ENCODE data around the gene DOCK9.

DNA sequence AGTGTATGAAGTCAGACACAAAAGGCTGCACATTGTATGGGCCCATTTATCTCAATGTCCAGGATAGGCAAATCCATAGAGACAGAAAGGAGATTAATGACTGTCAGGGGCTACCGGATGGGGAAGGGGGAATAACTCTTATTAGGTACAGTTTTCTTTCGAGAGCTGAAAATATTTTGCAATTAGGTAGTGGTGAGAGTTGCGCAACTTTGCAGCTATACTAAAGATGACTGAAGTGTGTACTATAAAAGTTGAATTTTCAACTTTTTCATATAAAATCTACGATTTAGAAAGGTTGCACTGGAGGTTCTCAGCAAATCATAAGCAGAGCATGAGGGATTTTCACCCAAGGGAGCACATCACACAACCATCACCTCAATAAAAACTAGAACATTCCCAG, 209.3 kb downstream of the DOCK9 start:
- TF ChIP-seq, protein P1, sequence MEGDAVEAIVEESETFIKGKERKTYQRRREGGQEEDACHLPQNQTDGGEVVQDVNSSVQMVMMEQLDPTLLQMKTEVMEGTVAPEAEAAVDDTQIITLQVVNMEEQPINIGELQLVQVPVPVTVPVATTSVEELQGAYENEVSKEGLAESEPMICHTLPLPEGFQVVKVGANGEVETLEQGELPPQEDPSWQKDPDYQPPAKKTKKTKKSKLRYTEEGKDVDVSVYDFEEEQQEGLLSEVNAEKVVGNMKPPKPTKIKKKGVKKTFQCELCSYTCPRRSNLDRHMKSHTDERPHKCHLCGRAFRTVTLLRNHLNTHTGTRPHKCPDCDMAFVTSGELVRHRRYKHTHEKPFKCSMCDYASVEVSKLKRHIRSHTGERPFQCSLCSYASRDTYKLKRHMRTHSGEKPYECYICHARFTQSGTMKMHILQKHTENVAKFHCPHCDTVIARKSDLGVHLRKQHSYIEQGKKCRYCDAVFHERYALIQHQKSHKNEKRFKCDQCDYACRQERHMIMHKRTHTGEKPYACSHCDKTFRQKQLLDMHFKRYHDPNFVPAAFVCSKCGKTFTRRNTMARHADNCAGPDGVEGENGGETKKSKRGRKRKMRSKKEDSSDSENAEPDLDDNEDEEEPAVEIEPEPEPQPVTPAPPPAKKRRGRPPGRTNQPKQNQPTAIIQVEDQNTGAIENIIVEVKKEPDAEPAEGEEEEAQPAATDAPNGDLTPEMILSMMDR (IDR thresholded peaks at IDR 0.05; ENCODE audit: extremely low read depth in 1 of 2, insufficient read depth in 1 of 2, low read depth in 1 of 2, low read length in 2 of 2): no peak
- TF ChIP-seq POLR2A (IDR thresholded peaks at IDR 0.05; ENCODE audit: low read depth, low read length): no peak
- no peak for TF ChIP-seq POLR2AphosphoS5 (IDR thresholded peaks at IDR 0.05; ENCODE audit: insufficient read depth, low read depth, low read length)
- TF ChIP-seq FOS (IDR thresholded peaks at IDR 0.05; ENCODE audit: borderline replicate concordance, insufficient read depth, low read length): no peak
- TF ChIP-seq, protein P2, sequence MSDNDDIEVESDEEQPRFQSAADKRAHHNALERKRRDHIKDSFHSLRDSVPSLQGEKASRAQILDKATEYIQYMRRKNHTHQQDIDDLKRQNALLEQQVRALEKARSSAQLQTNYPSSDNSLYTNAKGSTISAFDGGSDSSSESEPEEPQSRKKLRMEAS (IDR thresholded peaks at IDR 0.05; ENCODE audit: insufficient read depth, insufficient read length): no peak
- no peak for TF ChIP-seq EZH2 (IDR thresholded peaks at IDR 0.05; ENCODE audit: borderline replicate concordance, low read depth, low read length, severe bottlenecking)

Data from endothelial cell of umbilical vein (primary cell).